Keratinocyte (primary cell): ENCODE data around the gene RHCG. TPM values are rescaled to one million over a fixed set of nuclear protein-coding genes. Genes with fewer than 3 reads are reported as not detected.

Experiments
- DNase-seq: peaks from one replicate; pipeline ENCODE4 v3.0.0-alpha.2; 2011; ENCODE audit warnings: low read depth, missing footprints, low spot score
- FAIRE-seq: peaks from 2 replicates; lab custom pipeline; 2011; peaks lifted over from hg19 to GRCh38; lab: Jason Lieb, UNC
- H2AFZ ChIP-seq: 2 replicates; pipeline ENCODE4 v1.6.0; 2012; ENCODE audit warnings: low read length, control low read depth, inconsistent platforms; ENCODE audit not compliant: control insufficient read depth
- H3K27ac ChIP-seq: 2 replicates; pipeline ENCODE4 v1.5.1; 2011; ENCODE audit warnings: low read length; ENCODE audit not compliant: control insufficient read depth, insufficient read depth
- H3K27me3 ChIP-seq: 3 replicates; pipeline ENCODE4 v1.6.0; 2011; ENCODE audit warnings: low read length; ENCODE audit not compliant: control insufficient read depth, insufficient read depth; ENCODE audit errors: extremely low read depth
- H3K36me3 ChIP-seq, 2 experiments: 2 replicates in 1 of 2; 3 replicates in 1 of 2; pipeline ENCODE4 v1.5.1; 2011; ENCODE audit warnings: low read length in 2 of 2, mild to moderate bottlenecking in 1 of 2; ENCODE audit not compliant: control insufficient read depth in 2 of 2, insufficient read depth in 2 of 2; ENCODE audit errors: extremely low read depth in 1 of 2
- H3K4me1 ChIP-seq: 3 replicates; pipeline ENCODE4 v1.5.1; 2011; ENCODE audit warnings: low read length; ENCODE audit not compliant: control insufficient read depth, insufficient read depth; ENCODE audit errors: extremely low read depth
- H3K4me2 ChIP-seq: 3 replicates; pipeline ENCODE4 v1.6.0; 2011; ENCODE audit warnings: low read depth, low read length; ENCODE audit not compliant: control insufficient read depth, insufficient read depth; ENCODE audit errors: extremely low read depth
- H3K4me3 ChIP-seq, 3 experiments: fragments of 200-600 bp in 1 of 3; sonication (generic) in 1 of 3; 2 replicates in 2 of 3; 3 replicates in 1 of 3; pipeline ENCODE4 v1.5.1; 2011 to 2016; ENCODE audit warnings: low read length in 3 of 3, mild to moderate bottlenecking in 3 of 3, control low read depth in 2 of 3, inconsistent platforms in 1 of 3, low read depth in 1 of 3, mixed read lengths in 1 of 3, mixed run types in 1 of 3, moderate library complexity in 1 of 3; ENCODE audit not compliant: control insufficient read depth in 2 of 3, insufficient read depth in 2 of 3; ENCODE audit errors: extremely low read depth in 1 of 3
- H3K79me2 ChIP-seq: 2 replicates; pipeline ENCODE4 v1.6.0; 2012; ENCODE audit warnings: low read length; ENCODE audit not compliant: control insufficient read depth, insufficient read depth
- H3K9ac ChIP-seq: 3 replicates; pipeline ENCODE4 v1.6.0; 2011; ENCODE audit warnings: low read length; ENCODE audit not compliant: control insufficient read depth, insufficient read depth; ENCODE audit errors: extremely low read depth
- H3K9me1 ChIP-seq: 3 replicates; pipeline ENCODE4 v1.6.0; 2011; ENCODE audit warnings: low read length; ENCODE audit not compliant: control insufficient read depth, insufficient read depth; ENCODE audit errors: extremely low read depth
- H3K9me3 ChIP-seq: 2 replicates; pipeline ENCODE4 v1.5.1; 2012; ENCODE audit warnings: low read depth, low read length; ENCODE audit not compliant: control insufficient read depth
- H4K20me1 ChIP-seq: 3 replicates; pipeline ENCODE4 v1.6.0; 2011; ENCODE audit warnings: low read length; ENCODE audit not compliant: control insufficient read depth, insufficient read depth; ENCODE audit errors: extremely low read depth
- EZH2 ChIP-seq: IDR thresholded peaks from one replicate; pipeline ENCODE4 v1.6.1; 2012; ENCODE audit warnings: inconsistent platforms, mild to moderate bottlenecking, low read length, moderate library complexity
- dilution Hi-C: fragments of 300-500 bp; cut with MboI; formaldehyde crosslinking; loops from one replicate; pipeline ENCODE4 v1.7.0; 2020; ENCODE audit warnings: low sequenced_read_pairs; ENCODE audit not compliant: extremely low pct_ligation_motif_present
- polyA plus RNA-seq, 5 experiments: library from polyadenylated mRNA; depleted of rRNA in 3 of 5; stranded (reverse) in 3 of 5; stranded (forward) in 1 of 5; unstranded in 1 of 5; fragments of >200 nt; gene quantifications; 1 replicate in 1 of 5; 2 replicates in 3 of 5; 3 replicates in 1 of 5; pipeline versions ENCODE4 v1.2.1 to v1.2.3, GENCODE V29; 2011 to 2012; ENCODE audit warnings: missing spikeins in 2 of 5, low read depth in 1 of 5, low replicate concordance in 1 of 5
- TF ChIP-seq, protein P1 (sequence below), 3 experiments: IDR thresholded peaks in 1 of 3; conservative IDR thresholded peaks in 1 of 3; optimal IDR thresholded peaks in 1 of 3; 2 replicates in 2 of 3; 3 replicates in 1 of 3; pipeline versions ENCODE3 to v1.5.1; 2011; ENCODE audit warnings: low read length in 3 of 3, mild to moderate bottlenecking in 3 of 3, moderate library complexity in 2 of 3, control low read depth in 1 of 3, inconsistent platforms in 1 of 3; ENCODE audit not compliant: insufficient read depth in 2 of 3; ENCODE audit errors: extremely low read depth in 1 of 3

RHCG gene
- polyA plus RNA-seq, 1 donor (not counting 4 experiments of a cell fraction or from before 2014, with no cell fraction given), result 6.9 TPM

GRCh38 chr15:89457086-89457485 is 39.3 kb downstream of the RHCG start:
- Histone ChIP-seq H3K4me2 (no peak overlapping the region), H3K9me1 (no peaks in the 10 kb centered on the region), H3K27ac (no peak overlapping the region), H4K20me1 (no peaks in the 10 kb centered on the region), H3K27me3 (peaks cover 11% of the 10 kb centered on the region), H3K36me3 (no peaks in the 10 kb centered on the region), H2AFZ (peak overlapping the region; percentile 11), H3K79me2 (no peaks in the 10 kb centered on the region), H3K4me1 (no peaks in the 10 kb centered on the region), H3K9ac (no peak overlapping the region), H3K4me3 (no peak overlapping the region), H3K9me3 (no peaks in the 10 kb centered on the region)
- no peak for DNase-seq
- peak; percentile 48 for FAIRE-seq
- dilution Hi-C loops, result no loop called here
- TF ChIP-seq EZH2, result no peak
- TF ChIP-seq, protein P1, sequence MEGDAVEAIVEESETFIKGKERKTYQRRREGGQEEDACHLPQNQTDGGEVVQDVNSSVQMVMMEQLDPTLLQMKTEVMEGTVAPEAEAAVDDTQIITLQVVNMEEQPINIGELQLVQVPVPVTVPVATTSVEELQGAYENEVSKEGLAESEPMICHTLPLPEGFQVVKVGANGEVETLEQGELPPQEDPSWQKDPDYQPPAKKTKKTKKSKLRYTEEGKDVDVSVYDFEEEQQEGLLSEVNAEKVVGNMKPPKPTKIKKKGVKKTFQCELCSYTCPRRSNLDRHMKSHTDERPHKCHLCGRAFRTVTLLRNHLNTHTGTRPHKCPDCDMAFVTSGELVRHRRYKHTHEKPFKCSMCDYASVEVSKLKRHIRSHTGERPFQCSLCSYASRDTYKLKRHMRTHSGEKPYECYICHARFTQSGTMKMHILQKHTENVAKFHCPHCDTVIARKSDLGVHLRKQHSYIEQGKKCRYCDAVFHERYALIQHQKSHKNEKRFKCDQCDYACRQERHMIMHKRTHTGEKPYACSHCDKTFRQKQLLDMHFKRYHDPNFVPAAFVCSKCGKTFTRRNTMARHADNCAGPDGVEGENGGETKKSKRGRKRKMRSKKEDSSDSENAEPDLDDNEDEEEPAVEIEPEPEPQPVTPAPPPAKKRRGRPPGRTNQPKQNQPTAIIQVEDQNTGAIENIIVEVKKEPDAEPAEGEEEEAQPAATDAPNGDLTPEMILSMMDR (optimal IDR thresholded peaks at IDR 0.05 in 1 of 3, IDR thresholded peaks at IDR 0.05 in 1 of 3, conservative IDR thresholded peaks at IDR 0.05 in 1 of 3; ENCODE audit: extremely low read depth in 1 of 3, insufficient read depth in 2 of 3, low read length in 3 of 3), result no peak

DNA sequence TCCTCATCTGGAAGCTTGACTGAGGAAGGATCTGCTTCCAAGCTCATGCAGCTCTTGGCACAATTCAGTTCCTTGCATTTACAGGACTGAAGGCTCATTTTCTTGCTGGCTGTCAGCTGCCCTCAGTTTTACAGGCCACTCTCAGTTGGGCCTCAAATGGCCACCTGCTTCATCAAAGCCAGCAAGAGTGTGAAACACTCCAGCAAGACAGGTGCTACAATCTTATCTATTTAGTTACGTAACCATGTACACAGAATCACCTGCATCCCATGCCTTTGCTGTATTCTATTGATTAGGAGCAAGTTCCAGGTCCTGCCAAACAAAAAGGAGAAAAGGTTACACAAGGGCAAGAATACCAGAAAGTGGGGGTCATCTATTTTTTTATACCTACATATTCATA is 40.8 kb downstream of the RHCG start:
- Histone ChIP-seq H3K27ac (no peak overlapping the region), H3K36me3 (no peaks in the 10 kb centered on the region), H3K79me2 (no peaks in the 10 kb centered on the region), H4K20me1 (no peaks in the 10 kb centered on the region), H2AFZ (no peak overlapping the region), H3K4me1 (no peaks in the 10 kb centered on the region), H3K9me3 (no peaks in the 10 kb centered on the region), H3K9ac (no peak overlapping the region), H3K4me2 (no peak overlapping the region), H3K9me1 (no peaks in the 10 kb centered on the region), H3K4me3 (no peak overlapping the region), H3K27me3 (peaks cover 25% of the 10 kb centered on the region)
- FAIRE-seq (no peak), DNase-seq (no peak)
- dilution Hi-C loops, result no loop called here
- no peak for TF ChIP-seq EZH2
- TF ChIP-seq, protein P1 (optimal IDR thresholded peaks at IDR 0.05 in 1 of 3, IDR thresholded peaks at IDR 0.05 in 1 of 3, conservative IDR thresholded peaks at IDR 0.05 in 1 of 3; ENCODE audit: extremely low read depth in 1 of 3, insufficient read depth in 2 of 3, low read length in 3 of 3), result no peak
